NCI-H510A treated with DMSO at 0.1 percent for 48 hours (cell line): Measurements from ENCODE around the gene LIN7B.

Source experiments
- DNase-seq: peaks from one replicate; lab custom pipeline; 2025; lab: John Stamatoyannopoulos, UW

Gene LIN7B

DNA sequence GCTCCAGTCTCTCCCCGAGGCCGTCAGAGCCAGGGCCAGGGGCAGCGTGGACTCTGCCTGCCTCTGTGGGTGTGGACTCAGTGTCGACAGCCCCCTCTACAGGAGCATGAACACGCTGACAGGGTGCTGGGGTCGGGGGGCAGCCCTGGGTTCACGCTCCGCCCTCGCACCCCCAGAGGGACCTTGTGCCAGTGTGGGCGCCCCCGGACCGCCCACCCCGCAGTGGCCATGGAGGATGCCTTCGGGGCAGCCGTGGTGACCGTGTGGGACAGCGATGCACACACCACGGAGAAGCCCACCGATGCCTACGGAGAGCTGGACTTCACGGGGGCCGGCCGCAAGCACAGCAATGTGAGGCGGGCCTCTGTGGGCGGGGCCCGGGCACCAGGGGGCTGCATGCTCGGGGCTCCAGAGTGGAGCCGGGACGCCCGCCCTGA, 51.7 kb downstream of the LIN7B start:
- DNase-seq = no peak

DNA sequence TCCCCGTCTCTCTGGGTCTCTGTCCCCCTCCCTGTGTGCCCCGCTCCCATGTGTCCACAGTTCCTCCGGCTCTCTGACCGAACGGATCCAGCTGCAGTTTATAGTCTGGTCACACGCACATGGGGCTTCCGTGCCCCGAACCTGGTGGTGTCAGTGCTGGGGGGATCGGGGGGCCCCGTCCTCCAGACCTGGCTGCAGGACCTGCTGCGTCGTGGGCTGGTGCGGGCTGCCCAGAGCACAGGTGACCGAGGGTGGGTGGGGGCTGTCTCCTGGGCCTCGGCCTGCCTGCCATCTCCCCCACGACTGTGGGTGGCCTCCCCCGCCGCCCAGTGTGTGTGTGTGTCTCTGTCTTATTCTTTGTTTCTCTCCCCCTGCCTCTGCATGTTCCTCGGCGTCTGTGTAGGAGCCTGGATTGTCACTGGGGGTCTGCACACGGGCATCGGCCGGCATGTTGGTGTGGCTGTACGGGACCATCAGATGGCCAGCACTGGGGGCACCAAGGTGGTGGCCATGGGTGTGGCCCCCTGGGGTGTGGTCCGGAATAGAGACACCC, 53.8 kb downstream of the LIN7B start:
- no peak for DNase-seq
